K562 (cell line): Measurements from ENCODE around the gene YBX2. TPM values are rescaled to one million over a fixed set of nuclear protein-coding genes. Genes with fewer than 3 reads are reported as not detected.
A peak's percentile ranks its signal among the peaks of the same experiment; 100 is the strongest.

ENCODE experiments used
- ATAC-seq: fragments of 200-7000 bp; cut with Tn5 transposase; 3 replicates; pipeline ENCODE4 v1.9.1; 2020; ENCODE audit warnings: moderate library complexity
- BruUV-seq: library from RNA; stranded (reverse); fragments of 400-500 nt; replicated peaks from 2 replicates; lab custom pipeline; 2021; lab: Mats Ljungman, UMichigan
- CTCF ChIA-PET: fragments of 300-600 bp; formaldehyde crosslinking; extraction: SDS; loops from one replicate; lab custom pipeline; 2021; ENCODE audit warnings: low intra/inter-chr PET ratio; lab: Yijun Ruan, JAX
- POLR2A ChIA-PET: fragments of 300-600, 350-650 bp; sonication (Branson Sonifier 250); formaldehyde crosslinking; extraction: SDS; loops from one replicate; lab custom pipeline; 2021; ENCODE audit warnings: antibody characterized with exemption, inconsistent platforms; lab: Yijun Ruan, JAX
- DNase-seq, 4 experiments: peaks; one replicate each; pipeline versions ENCODE4 v3.0.0 to v3.0.0-alpha.2; 2011 to 2018; ENCODE audit warnings: low spot score in 3 of 4, mixed read lengths in 3 of 4; ENCODE audit errors: extremely low read depth in 1 of 4
- FAIRE-seq: peaks from 2 replicates; lab custom pipeline; 2011; peaks lifted over from hg19 to GRCh38; lab: Jason Lieb, UNC
- H2AFZ ChIP-seq: 2 replicates; pipeline ENCODE4 v1.6.0; 2011; ENCODE audit warnings: low read depth, low read length, control low read depth, inconsistent platforms
- H3K27ac ChIP-seq: fragments of 200-600 bp; 3 replicates; pipeline ENCODE4 v1.8.0; 2011; ENCODE audit warnings: low read depth, mild to moderate bottlenecking, control low read depth, inconsistent platforms, low read length, moderate library complexity, mixed read lengths; ENCODE audit errors: extremely low read depth
- H3K27me3 ChIP-seq, 2 experiments: fragments of 300-600 bp in 1 of 2; 2 replicates in 1 of 2; 3 replicates in 1 of 2; pipeline versions ENCODE4 v1.6.0 to v1.8.0; 2011; ENCODE audit warnings: inconsistent platforms in 2 of 2, low read length in 2 of 2, mild to moderate bottlenecking in 1 of 2, mixed read lengths in 1 of 2, moderate library complexity in 1 of 2; ENCODE audit not compliant: control insufficient read depth in 2 of 2, insufficient read depth in 2 of 2
- H3K36me3 ChIP-seq: fragments of 300-600 bp; 3 replicates; pipeline ENCODE4 v1.8.0; 2011; ENCODE audit warnings: mild to moderate bottlenecking, low read length, inconsistent platforms; ENCODE audit not compliant: control insufficient read depth, insufficient read depth
- H3K4me1 ChIP-seq, 2 experiments: fragments of 200-600 bp in 1 of 2; replicated peaks in 1 of 2; 2 replicates in 1 of 2; 3 replicates in 1 of 2; pipeline versions ENCODE4 v1.5.1 to v1.8.0; 2011; ENCODE audit warnings: inconsistent platforms in 2 of 2, low read length in 2 of 2, mild to moderate bottlenecking in 1 of 2, mixed read lengths in 1 of 2, moderate library complexity in 1 of 2; ENCODE audit not compliant: control insufficient read depth in 2 of 2, insufficient read depth in 2 of 2
- H3K4me2 ChIP-seq: 2 replicates; pipeline ENCODE4 v1.6.1; 2011; ENCODE audit warnings: low read length, control low read depth, inconsistent platforms, mixed read lengths; ENCODE audit not compliant: insufficient read depth
- H3K4me3 ChIP-seq: fragments of 200-600 bp; sonication (generic), shearing (Covaris generic); 2 replicates; pipeline ENCODE4 v1.5.1; 2016; ENCODE audit warnings: control low read depth, inconsistent platforms
- H3K79me2 ChIP-seq: fragments of 200-600 bp; 3 replicates; pipeline ENCODE4 v1.8.0; 2011; ENCODE audit warnings: low read length, inconsistent platforms; ENCODE audit not compliant: control insufficient read depth, insufficient read depth
- H3K9ac ChIP-seq, 2 experiments: 2 replicates each; pipeline versions ENCODE4 v1.6.0 to v1.6.1; 2011; ENCODE audit warnings: low read depth in 2 of 2, low read length in 2 of 2, control low read depth in 1 of 2, inconsistent platforms in 1 of 2, mild to moderate bottlenecking in 1 of 2, mixed read lengths in 1 of 2; ENCODE audit not compliant: insufficient read depth in 1 of 2
- H3K9me1 ChIP-seq: one replicate; pipeline ENCODE4 v1.6.0; 2011; ENCODE audit warnings: inconsistent platforms, mild to moderate bottlenecking, low read length, moderate library complexity; ENCODE audit not compliant: control insufficient read depth, insufficient read depth
- H3K9me3 ChIP-seq: replicated peaks from 2 replicates; pipeline ENCODE4 v1.5.1; 2011; ENCODE audit warnings: low read depth, low read length, inconsistent platforms; ENCODE audit not compliant: control insufficient read depth, insufficient read depth
- H4K20me1 ChIP-seq: replicated peaks from 2 replicates; pipeline ENCODE4 v1.6.1; 2011; ENCODE audit warnings: low read length, inconsistent platforms, mixed read lengths; ENCODE audit not compliant: control insufficient read depth, insufficient read depth
- HSF4 ChIP-seq: fragments of 250-450 bp; sonication (Bioruptor Pico); IDR thresholded peaks from 2 replicates; pipeline ENCODE4 v2.1.2; 2022; ENCODE audit warnings: mild to moderate bottlenecking, moderate library complexity, borderline replicate concordance
- PHF21A ChIP-seq: fragments of 450-650 bp; IDR thresholded peaks from 2 replicates; pipeline ENCODE4 v1.6.1; 2017; ENCODE audit warnings: low read depth, borderline replicate concordance
- PML ChIP-seq: IDR thresholded peaks from 2 replicates; pipeline ENCODE4 v1.6.1; 2012; ENCODE audit warnings: low read length, inconsistent platforms
- POLR2G ChIP-seq: fragments of 200-400 bp; formaldehyde crosslinking; IDR thresholded peaks from 2 replicates; pipeline ENCODE4 v1.6.1; 2017; ENCODE audit warnings: low read depth, mild to moderate bottlenecking, antibody characterized with exemption, low read length, moderate library complexity
- RBFOX2 ChIP-seq: fragments of 200-400 bp; formaldehyde crosslinking; IDR thresholded peaks from 2 replicates; pipeline ENCODE4 v1.6.1; 2017; ENCODE audit warnings: low read depth, mild to moderate bottlenecking, low read length, moderate library complexity
- U2AF1 ChIP-seq: fragments of 200-400 bp; formaldehyde crosslinking; optimal IDR thresholded peaks from 2 replicates; pipeline ENCODE3; 2017; ENCODE audit warnings: mild to moderate bottlenecking, low read depth, low read length, moderate library complexity
- ZC3H8 ChIP-seq: fragments of 450-650 bp; IDR thresholded peaks from 2 replicates; pipeline ENCODE4 v1.6.1; 2017
- ZFP30 ChIP-seq: fragments of 250-450 bp; sonication (Bioruptor Pico); IDR thresholded peaks from 2 replicates; pipeline ENCODE4 v1.8.0; 2022; ENCODE audit warnings: moderate library complexity, mild to moderate bottlenecking, inconsistent platforms, borderline replicate concordance
- WGBS: fragments of 100-300 bp; shearing (Covaris generic); methylation state at CpG from one replicate; pipeline ENCODE4 v1.1.6; 2016; ENCODE audit warnings: low coverage, mixed read lengths; ENCODE audit not compliant: insufficient coverage; ENCODE audit errors: missing lambda C conversion rate; 5-methylcytosine and 5-hydroxymethylcytosine counted together
- in situ Hi-C: fragments of 300-500 bp; cut with MboI; formaldehyde crosslinking; loops from 4 replicates; pipeline ENCODE4 v1.15.0; 2018; ENCODE audit warnings: inconsistent platforms, mixed read lengths
- intact Hi-C: fragments of 100-400 bp; cut with micrococcal nuclease; formaldehyde crosslinking; loops from 2 replicates; pipeline ENCODE4 v1.14.2; 2022
- polyA plus RNA-seq, 8 experiments: library from polyadenylated mRNA; depleted of rRNA in 4 of 8; stranded (reverse) in 5 of 8; unstranded in 3 of 8; fragments of >200 nt; fragmentation: Nextera tagmentation in 2 of 8; fragmentation: Illumina TruSeq in 1 of 8; extraction: Ambion mirVana in 2 of 8; extraction: Trizol in 1 of 8; gene quantifications; 2 replicates each; pipeline versions ENCODE4 v1.2.1 to v1.2.3, GENCODE V29; 2011 to 2014; ENCODE audit warnings: inconsistent platforms in 1 of 8, missing spikeins in 1 of 8
- total RNA-seq, 7 experiments: library from RNA; depleted of rRNA in 6 of 7; stranded (reverse); fragments of >200 nt in 6 of 7; fragmentation: Illumina TruSeq in 2 of 7; extraction: Trizol in 2 of 7; gene quantifications; 2 replicates each; pipeline versions ENCODE4 v1.2.1 to v1.2.3, GENCODE V29; 2011 to 2021; ENCODE audit warnings: low replicate concordance in 1 of 7
- TF ChIP-seq, protein P1 (sequence below): sonication (generic); formaldehyde crosslinking; IDR thresholded peaks from 2 replicates; pipeline ENCODE4 v1.8.0; 2022; ENCODE audit warnings: missing genetic modification reagents, mild to moderate bottlenecking, borderline replicate concordance
- TF ChIP-seq, protein P2 (sequence below): fragments of 150-350 bp; conservative IDR thresholded peaks from 2 replicates; pipeline ENCODE4 v1.6.1; 2014; ENCODE audit warnings: low read length

The YBX2 gene
- total and polyA plus RNA-seq, 9 of the 15 experiments (the other 6 are each of a cell fraction or from before 2014, with no cell fraction given) = 0.03 to 0.59 (median 0.27) TPM; not detected in 6

DNA sequence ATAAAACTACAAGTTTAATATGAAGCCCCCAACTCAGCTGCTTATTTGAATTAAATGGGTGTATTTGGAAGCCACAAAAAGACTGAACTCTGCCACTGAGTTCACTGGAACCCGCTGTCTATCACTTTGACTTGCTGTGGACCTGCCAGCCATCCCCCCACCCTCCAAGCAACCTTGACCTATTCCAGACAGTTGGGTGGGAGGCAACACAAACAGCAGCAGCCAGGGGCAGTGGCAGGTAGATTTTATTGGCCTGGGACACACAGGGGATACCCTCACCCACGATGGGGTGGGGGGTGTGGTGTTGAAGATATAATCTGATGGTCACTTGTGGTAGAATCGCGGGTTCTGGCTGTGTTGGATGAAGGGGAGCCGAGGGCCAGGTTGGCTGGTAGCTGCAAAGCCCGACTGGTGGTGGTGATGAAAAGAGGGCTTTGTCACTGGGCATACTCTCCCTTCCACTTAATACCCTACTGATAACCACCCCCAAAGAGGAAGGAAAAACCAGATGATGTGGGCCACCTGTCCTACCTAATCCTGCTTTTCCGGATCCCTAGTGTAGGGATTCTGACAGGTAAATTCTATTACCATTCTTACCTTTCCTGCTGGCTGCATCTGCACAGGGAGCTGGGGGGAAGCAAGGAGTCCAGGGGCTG lies 18.1 kb upstream of the YBX2 start:
- Histone ChIP-seq H3K9me3 (no peaks in the 10 kb centered on the region), H3K9ac (peak overlapping the region in 1 of 2 experiments; percentile 59; a peak in 1 of 4 replicates)
- intact Hi-C loops = no loop called here

More for the DNA sequence above, 18.1 kb upstream of the YBX2 start:
- Histone ChIP-seq H3K9me1 (peaks cover 11% of the 10 kb centered on the region), H3K79me2 (peaks cover 53% of the 10 kb centered on the region), H3K4me3 (no peak overlapping the region), H3K27me3 (no peaks in the 10 kb centered on the region), H4K20me1 (peaks cover 40% of the 10 kb centered on the region), H2AFZ (no peak overlapping the region), H3K36me3 (peaks cover 72% of the 10 kb centered on the region), H3K27ac (no peak overlapping the region), H3K4me1 (peaks cover 22 to 35% of the 10 kb centered on the region in 2 experiments), H3K4me2 (no peak overlapping the region)
- no TSS peak for BruUV-seq
- no peak for FAIRE-seq
- WGBS = 56% methylated on average over 6 of the region's 7 CpGs
- in situ Hi-C loops = no loop called here
- POLR2A ChIA-PET = interaction anchor here (0.6 to 2.6 kb wide), 3 partner anchors 13 to 95 kb away, joined by 3 to 21 read pairs (median 3); partner anchors contain the start of genes NEURL4 and NLGN2
- TF ChIP-seq RBFOX2 = peak; percentile 33
- TF ChIP-seq U2AF1 = no peak
- TF ChIP-seq POLR2G = 0 out of 2 replicates have a peak, but pooled peaks have one; percentile 10
- TF ChIP-seq, protein P1, sequence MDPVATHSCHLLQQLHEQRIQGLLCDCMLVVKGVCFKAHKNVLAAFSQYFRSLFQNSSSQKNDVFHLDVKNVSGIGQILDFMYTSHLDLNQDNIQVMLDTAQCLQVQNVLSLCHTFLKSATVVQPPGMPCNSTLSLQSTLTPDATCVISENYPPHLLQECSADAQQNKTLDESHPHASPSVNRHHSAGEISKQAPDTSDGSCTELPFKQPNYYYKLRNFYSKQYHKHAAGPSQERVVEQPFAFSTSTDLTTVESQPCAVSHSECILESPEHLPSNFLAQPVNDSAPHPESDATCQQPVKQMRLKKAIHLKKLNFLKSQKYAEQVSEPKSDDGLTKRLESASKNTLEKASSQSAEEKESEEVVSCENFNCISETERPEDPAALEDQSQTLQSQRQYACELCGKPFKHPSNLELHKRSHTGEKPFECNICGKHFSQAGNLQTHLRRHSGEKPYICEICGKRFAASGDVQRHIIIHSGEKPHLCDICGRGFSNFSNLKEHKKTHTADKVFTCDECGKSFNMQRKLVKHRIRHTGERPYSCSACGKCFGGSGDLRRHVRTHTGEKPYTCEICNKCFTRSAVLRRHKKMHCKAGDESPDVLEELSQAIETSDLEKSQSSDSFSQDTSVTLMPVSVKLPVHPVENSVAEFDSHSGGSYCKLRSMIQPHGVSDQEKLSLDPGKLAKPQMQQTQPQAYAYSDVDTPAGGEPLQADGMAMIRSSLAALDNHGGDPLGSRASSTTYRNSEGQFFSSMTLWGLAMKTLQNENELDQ (CRISPR knock-in tag) = no peak
- TF ChIP-seq PHF21A = no peak
- TF ChIP-seq HSF4 = no peak
- no peak for TF ChIP-seq ZC3H8
- peak; percentile 33; the same call in 1 of the 2 replicates for TF ChIP-seq PML
- TF ChIP-seq, protein P2, sequence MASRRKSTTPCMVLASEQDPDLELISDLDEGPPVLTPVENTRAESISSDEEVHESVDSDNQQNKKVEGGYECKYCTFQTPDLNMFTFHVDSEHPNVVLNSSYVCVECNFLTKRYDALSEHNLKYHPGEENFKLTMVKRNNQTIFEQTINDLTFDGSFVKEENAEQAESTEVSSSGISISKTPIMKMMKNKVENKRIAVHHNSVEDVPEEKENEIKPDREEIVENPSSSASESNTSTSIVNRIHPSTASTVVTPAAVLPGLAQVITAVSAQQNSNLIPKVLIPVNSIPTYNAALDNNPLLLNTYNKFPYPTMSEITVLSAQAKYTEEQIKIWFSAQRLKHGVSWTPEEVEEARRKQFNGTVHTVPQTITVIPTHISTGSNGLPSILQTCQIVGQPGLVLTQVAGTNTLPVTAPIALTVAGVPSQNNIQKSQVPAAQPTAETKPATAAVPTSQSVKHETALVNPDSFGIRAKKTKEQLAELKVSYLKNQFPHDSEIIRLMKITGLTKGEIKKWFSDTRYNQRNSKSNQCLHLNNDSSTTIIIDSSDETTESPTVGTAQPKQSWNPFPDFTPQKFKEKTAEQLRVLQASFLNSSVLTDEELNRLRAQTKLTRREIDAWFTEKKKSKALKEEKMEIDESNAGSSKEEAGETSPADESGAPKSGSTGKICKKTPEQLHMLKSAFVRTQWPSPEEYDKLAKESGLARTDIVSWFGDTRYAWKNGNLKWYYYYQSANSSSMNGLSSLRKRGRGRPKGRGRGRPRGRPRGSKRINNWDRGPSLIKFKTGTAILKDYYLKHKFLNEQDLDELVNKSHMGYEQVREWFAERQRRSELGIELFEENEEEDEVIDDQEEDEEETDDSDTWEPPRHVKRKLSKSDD = no peak
- no peak for TF ChIP-seq ZFP30 (CRISPR knock-in tag)
- no peak for ATAC-seq
- CTCF ChIA-PET = no interaction called here
- DNase-seq = no peak
